CD14-positive monocyte (primary cell): ENCODE data around the gene HIPK3. TPM values are rescaled to one million over a fixed set of nuclear protein-coding genes. Genes with fewer than 3 reads are reported as not detected.
A peak's percentile ranks its signal among the peaks of the same experiment; 100 is the strongest.
"Not testable (repeated sequence)": the region's sequence is repeated elsewhere in the genome, so short reads cannot be mapped to it uniquely, and the experiment has no call there.

ENCODE experiments used
- DNase-seq, 3 donors: peaks; one replicate each; pipeline ENCODE4 v3.0.0-alpha.2; 2011 to 2022
- H2AFZ ChIP-seq: 2 replicates; pipeline ENCODE4 v1.6.0; 2012; ENCODE audit warnings: mild to moderate bottlenecking, low read depth, low read length, inconsistent platforms; ENCODE audit not compliant: insufficient read depth, poor library complexity, severe bottlenecking
- H3K27ac ChIP-seq, 2 donors: 1 replicate in 1 of 2; 2 replicates in 1 of 2; pipeline ENCODE4 v1.5.1; 2012 to 2013; ENCODE audit warnings: low read length in 2 of 2, control low read depth in 1 of 2, inconsistent platforms in 1 of 2, low read depth in 1 of 2, mild to moderate bottlenecking in 1 of 2
- H3K27me3 ChIP-seq, 2 donors: one replicate each; pipeline versions ENCODE4 v1.6.0 to v1.6.1; 2011 to 2013; ENCODE audit warnings: low read length in 2 of 2; ENCODE audit not compliant: control insufficient read depth in 2 of 2, insufficient read depth in 2 of 2
- H3K36me3 ChIP-seq, 2 donors: replicated peaks in 1 of 2; 1 replicate in 1 of 2; 2 replicates in 1 of 2; pipeline versions ENCODE4 v1.5.1 to v1.6.1; 2012 to 2013; ENCODE audit warnings: low read length in 2 of 2, control low read depth in 1 of 2, inconsistent platforms in 1 of 2, mild to moderate bottlenecking in 1 of 2; ENCODE audit not compliant: insufficient read depth in 2 of 2, control insufficient read depth in 1 of 2
- H3K4me1 ChIP-seq, 2 donors: 1 replicate in 1 of 2; 2 replicates in 1 of 2; pipeline versions ENCODE4 v1.5.1 to v1.6.1; 2012 to 2013; ENCODE audit warnings: low read length in 2 of 2, control low read depth in 1 of 2, inconsistent platforms in 1 of 2, mild to moderate bottlenecking in 1 of 2, moderate library complexity in 1 of 2; ENCODE audit not compliant: insufficient read depth in 2 of 2, control insufficient read depth in 1 of 2
- H3K4me2 ChIP-seq: replicated peaks from 2 replicates; pipeline ENCODE3; 2012; ENCODE audit warnings: low read length, moderate library complexity, mild to moderate bottlenecking; ENCODE audit not compliant: poor library complexity, severe bottlenecking; ENCODE audit errors: extremely low read depth
- H3K4me3 ChIP-seq, 3 experiments: fragments of 200-600 bp in 1 of 3; sonication (generic) in 1 of 3; replicated peaks in 1 of 3; 1 replicate in 2 of 3; 2 replicates in 1 of 3; pipeline ENCODE4 v1.5.1; 2011 to 2013; ENCODE audit warnings: low read length in 3 of 3, mild to moderate bottlenecking in 3 of 3, control low read depth in 2 of 3, low read depth in 2 of 3, inconsistent platforms in 1 of 3, moderate library complexity in 1 of 3
- H3K79me2 ChIP-seq: 2 replicates; pipeline ENCODE4 v1.6.0; 2012; ENCODE audit warnings: mild to moderate bottlenecking, control low read depth, inconsistent platforms, low read length, moderate library complexity; ENCODE audit not compliant: insufficient read depth
- H3K9ac ChIP-seq: 2 replicates; pipeline ENCODE4 v1.6.0; 2017; ENCODE audit warnings: low read length, mild to moderate bottlenecking; ENCODE audit not compliant: insufficient read depth, poor library complexity, severe bottlenecking
- H3K9me3 ChIP-seq, 2 donors: replicated peaks in 1 of 2; 1 replicate in 1 of 2; 2 replicates in 1 of 2; pipeline versions ENCODE4 v1.5.1 to v1.6.1; 2012 to 2013; ENCODE audit warnings: low read length in 2 of 2, control low read depth in 1 of 2; ENCODE audit not compliant: control insufficient read depth in 1 of 2, insufficient read depth in 1 of 2
- H4K20me1 ChIP-seq: 2 replicates; pipeline ENCODE4 v1.6.0; 2012; ENCODE audit warnings: mild to moderate bottlenecking, low read length, control low read depth, moderate library complexity; ENCODE audit not compliant: insufficient read depth
- H3K27ac Mint-ChIP-seq, 7 donors: one replicate each; pipeline ENCODE4 v1.8.0; 2020; ENCODE audit warnings: mild to moderate bottlenecking in 7 of 7, mixed read lengths in 7 of 7, moderate library complexity in 6 of 7, inconsistent platforms in 2 of 7
- H3K27me3 Mint-ChIP-seq, 3 donors: one replicate each; pipeline ENCODE4 v1.8.0; 2021 to 2022; ENCODE audit warnings: low read depth in 3 of 3, mild to moderate bottlenecking in 3 of 3, mixed read lengths in 3 of 3, moderate library complexity in 3 of 3, inconsistent platforms in 1 of 3
- H3K36me3 Mint-ChIP-seq, 2 donors: one replicate each; pipeline ENCODE4 v1.8.0; 2020; ENCODE audit warnings: mixed read lengths in 2 of 2, inconsistent platforms in 1 of 2, mild to moderate bottlenecking in 1 of 2
- H3K4me1 Mint-ChIP-seq: one replicate; pipeline ENCODE4 v1.8.0; 2020; ENCODE audit warnings: mild to moderate bottlenecking, mixed read lengths
- H3K4me3 Mint-ChIP-seq, 2 donors: one replicate each; pipeline ENCODE4 v1.8.0; 2020; ENCODE audit warnings: mild to moderate bottlenecking in 2 of 2, mixed read lengths in 2 of 2, moderate library complexity in 1 of 2
- H3K9me3 Mint-ChIP-seq, 7 donors: one replicate each; pipeline ENCODE4 v1.8.0; 2020 to 2022; ENCODE audit warnings: mixed read lengths in 7 of 7, mild to moderate bottlenecking in 6 of 7, moderate library complexity in 6 of 7, inconsistent platforms in 2 of 7
- CTCF ChIP-seq: fragments of 200-600 bp; IDR thresholded peaks from one replicate; pipeline ENCODE4 v1.8.0; 2022; ENCODE audit warnings: antibody characterized with exemption, mild to moderate bottlenecking
- WGBS: methylation state at CpG from one replicate; pipeline ENCODE4 v1.1.5; 2013; ENCODE audit warnings: missing lambda C conversion rate; ENCODE audit not compliant: insufficient coverage; 5-methylcytosine and 5-hydroxymethylcytosine counted together
- intact Hi-C, 2 donors: fragments of 100-400 bp; cut with micrococcal nuclease; formaldehyde crosslinking; loops; one replicate each; pipeline versions ENCODE4 v1.15.0 to v1.15.1; 2023
- polyA plus RNA-seq, 3 donors: library from polyadenylated mRNA; depleted of rRNA in 1 of 3; unstranded in 2 of 3; stranded (reverse) in 1 of 3; fragments of 300-500 nt in 2 of 3; fragments of >200 nt in 1 of 3; fragmentation: Illumina TruSeq in 2 of 3; gene quantifications; 1 replicate in 2 of 3; 2 replicates in 1 of 3; pipeline ENCODE4 v1.2.3, GENCODE V29; 2012 to 2021

The HIPK3 gene
- polyA plus RNA-seq, 3 donors, result 62.0 to 68.6 (median 63.5) TPM

GRCh38 chr11:33258631-33259205, 1.5 kb downstream of the HIPK3 start:
- intact Hi-C loops, result loop anchor here (2.0 to 10.0 kb wide), 6 partner anchors 46 to 796 kb away; partner anchors contain the start of genes CAPRIN1 (in 1 of the 2) and CSTF3 (in 1 of the 2)
- WGBS, result 0% methylated on average over 12 of the region's 14 CpGs

GRCh38 chr11:33259869-33260268, 2.7 kb downstream of the HIPK3 start:
- no peak for DNase-seq
- Histone ChIP-seq H3K9me3 (no peaks in the 10 kb centered on the region), H3K27ac (peak overlapping the region; percentile 66 to 99), H3K79me2 (peaks cover 91% of the 10 kb centered on the region), H2AFZ (no peak overlapping the region), H3K4me3 (peak overlapping the region; percentile 86 to 98 (median 96)), H4K20me1 (peaks cover 62% of the 10 kb centered on the region), H3K4me1 (peaks cover 50 to 66% of the 10 kb centered on the region in 2 donors), H3K9ac (peak overlapping the region; percentile 100), H3K36me3 (no peaks in the 10 kb centered on the region), H3K4me2 (peak overlapping the region; percentile 87), H3K27me3 (no peaks in the 10 kb centered on the region)
- no peaks in the 10 kb centered on the region for H3K9me3 Mint-ChIP-seq
- WGBS, result no CpG with 5 or more reads among the region's 2 CpGs
- intact Hi-C loops, result loop anchor here (2.0 to 10.0 kb wide), 6 partner anchors 48 to 795 kb away; partner anchors contain the start of genes CAPRIN1 (in 1 of the 2) and CSTF3 (in 1 of the 2)
- H3K27ac Mint-ChIP-seq, result peak overlapping the region; percentile 80 to 100 (median 99)
- H3K27me3 Mint-ChIP-seq, result no peaks in the 10 kb centered on the region
- TF ChIP-seq CTCF, result no peak
- H3K4me3 Mint-ChIP-seq, result peak overlapping the region; percentile 99
- H3K36me3 Mint-ChIP-seq, result peaks cover 3 to 11% of the 10 kb centered on the region in 2 donors
- H3K4me1 Mint-ChIP-seq, result peaks cover 56% of the 10 kb centered on the region

More at GRCh38 chr11:33258631-33259205, 1.5 kb downstream of the HIPK3 start:
- peaks cover 3 to 11% of the 10 kb centered on the region in 2 donors for H3K36me3 Mint-ChIP-seq
- peaks cover 58% of the 10 kb centered on the region for H3K4me1 Mint-ChIP-seq
- Histone ChIP-seq H3K4me2 (peak overlapping the region; percentile 87), H4K20me1 (peaks cover 50% of the 10 kb centered on the region), H3K4me1 (peaks cover 53 to 63% of the 10 kb centered on the region in 2 donors), H2AFZ (peak overlapping the region; percentile 48), H3K79me2 (peaks cover 79% of the 10 kb centered on the region), H3K4me3 (peak overlapping the region; percentile 86 to 98 (median 96)), H3K9ac (peak overlapping the region; percentile 100), H3K27ac (peak overlapping the region; percentile 99), H3K27me3 (no peaks in the 10 kb centered on the region), H3K36me3 (no peaks in the 10 kb centered on the region), H3K9me3 (no peaks in the 10 kb centered on the region)
- peak overlapping the region; percentile 98 to 100 (median 99) for H3K27ac Mint-ChIP-seq
- no peaks in the 10 kb centered on the region for H3K27me3 Mint-ChIP-seq
- TF ChIP-seq CTCF, result no peak
- peak in 1 of 3 donors; percentile 31 for DNase-seq
- H3K9me3 Mint-ChIP-seq, result no peaks in the 10 kb centered on the region
- peak overlapping the region; percentile 99 for H3K4me3 Mint-ChIP-seq

GRCh38 chr11:33261350-33261749, 4.2 kb downstream of the HIPK3 start:
- H2AFZ ChIP-seq, intact Hi-C loops, DNase-seq, H3K27me3 Mint-ChIP-seq, H3K9ac ChIP-seq, H3K9me3 Mint-ChIP-seq, H3K27me3 ChIP-seq, H3K9me3 ChIP-seq, H3K36me3 ChIP-seq: not testable (repeated sequence)
- peaks cover 3 to 11% of the 10 kb centered on the region in 2 donors for H3K36me3 Mint-ChIP-seq
- H3K4me3 Mint-ChIP-seq, result peak overlapping the region in 1 of 2 donors; percentile 79
- H3K4me1 ChIP-seq, result peaks cover 51 to 73% of the 10 kb centered on the region in 2 donors
- peak overlapping the region; percentile 48 to 88 (median 71) for H3K27ac Mint-ChIP-seq
- peak overlapping the region; percentile 40 for H3K4me2 ChIP-seq
- peak overlapping the region in 1 of 3 experiments; percentile 53 for H3K4me3 ChIP-seq
- WGBS, result no CpG with 5 or more reads among the region's 1 CpG
- H3K4me1 Mint-ChIP-seq, result peaks cover 59% of the 10 kb centered on the region
- peak overlapping the region in 1 of 2 donors; percentile 72 for H3K27ac ChIP-seq
- peaks cover 76% of the 10 kb centered on the region for H4K20me1 ChIP-seq
- peaks cover 96% of the 10 kb centered on the region for H3K79me2 ChIP-seq
